NCI-H2107 treated with DMSO at 0.1 percent for 48 hours (cell line): ENCODE data around the gene CIAO3.

Source experiments
- DNase-seq: peaks from one replicate; lab custom pipeline; 2025; ENCODE audit not compliant: unreplicated experiment; lab: John Stamatoyannopoulos, UW

CIAO3 gene

GRCh38 chr16:736936-737481 lies 3.8 kb downstream of the CIAO3 start:
- no peak for DNase-seq

GRCh38 chr16:735982-736453 lies 4.8 kb downstream of the CIAO3 start:
- no peak for DNase-seq

- DNase-seq: no peak
Measured at GRCh38 chr16:734981-735881, 5.6 kb downstream of the CIAO3 start.

GRCh38 chr16:734208-734980 lies 6.4 kb downstream of the CIAO3 start:
- no peak for DNase-seq

GRCh38 chr16:733382-734207 lies 7.2 kb downstream of the CIAO3 start:
- DNase-seq: no peak

GRCh38 chr16:732936-733335 lies 7.9 kb downstream of the CIAO3 start:
- no peak for DNase-seq

GRCh38 chr16:732332-732731 lies 8.5 kb downstream of the CIAO3 start:
- DNase-seq: no peak

- no peak for DNase-seq
Measured at GRCh38 chr16:730666-731509, 9.9 kb downstream of the CIAO3 start.

- no peak for DNase-seq
Measured at GRCh38 chr16:729768-730665, 10.8 kb downstream of the CIAO3 start.

GRCh38 chr16:728890-729744 lies 11.7 kb downstream of the CIAO3 start:
- no peak for DNase-seq

- no peak for DNase-seq
Measured at GRCh38 chr16:728131-728889, 12.5 kb downstream of the CIAO3 start.

GRCh38 chr16:727291-727977 lies 13.4 kb downstream of the CIAO3 start:
- no peak for DNase-seq

- DNase-seq: no peak
Measured at GRCh38 chr16:726438-727290, 14.1 kb downstream of the CIAO3 start, which contains the start of the genes CCDC78 and HAGHL. CCDC78 (minus strand) TSS chr16:726443; CDS start chr16:726367, 76 bp downstream. HAGHL (plus strand) TSS chr16:727106; CDS start chr16:727510, 404 bp downstream.

- DNase-seq: no peak
Measured at GRCh38 chr16:726188-726437, 14.7 kb downstream of the CIAO3 start.

- DNase-seq: no peak
Measured at GRCh38 chr16:725463-726187, 15.2 kb downstream of the CIAO3 start.
